ENCODE results near the gene CXCL8. TPM values are rescaled to one million over a fixed set of nuclear protein-coding genes. Genes with fewer than 3 reads are reported as not detected.
"Not testable (repeated sequence)": the region's sequence is repeated elsewhere in the genome, so short reads cannot be mapped to it uniquely, and the experiment has no call there.

Gene CXCL8
- not detected in 2 replicates for total RNA-seq
- not detected in 2 replicates for polyA plus RNA-seq

DNA sequence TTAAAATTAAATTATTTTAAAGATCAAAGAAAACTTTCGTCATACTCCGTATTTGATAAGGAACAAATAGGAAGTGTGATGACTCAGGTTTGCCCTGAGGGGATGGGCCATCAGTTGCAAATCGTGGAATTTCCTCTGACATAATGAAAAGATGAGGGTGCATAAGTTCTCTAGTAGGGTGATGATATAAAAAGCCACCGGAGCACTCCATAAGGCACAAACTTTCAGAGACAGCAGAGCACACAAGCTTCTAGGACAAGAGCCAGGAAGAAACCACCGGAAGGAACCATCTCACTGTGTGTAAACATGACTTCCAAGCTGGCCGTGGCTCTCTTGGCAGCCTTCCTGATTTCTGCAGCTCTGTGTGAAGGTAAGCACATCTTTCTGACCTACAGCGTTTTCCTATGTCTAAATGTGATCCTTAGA is at the start of gene CXCL8:
TSS of gene CXCL8 (plus strand) at position 217 of the 426 bp plus-strand sequence. CDS start at position 307, 90 bp downstream.
- Histone ChIP-seq H3K36me3 (no peaks in the 10 kb centered on the region), H3K4me3 (no peak within 1 kb of the TSS), H3K27ac (no peak within 1 kb of the TSS), H3K9me3 (ENCODE audit: low read depth) (no peaks in the 10 kb centered on the region), H3K27me3 (no peaks in the 10 kb centered on the region), H3K4me1 (ENCODE audit: low read depth) (no peaks in the 10 kb centered on the region)
- peak in 1 of 2 donors; percentile 91 for DNase-seq (ENCODE audit: low read depth in 1 of 2, low spot score in 1 of 2)
- TF ChIP-seq, protein P1, sequence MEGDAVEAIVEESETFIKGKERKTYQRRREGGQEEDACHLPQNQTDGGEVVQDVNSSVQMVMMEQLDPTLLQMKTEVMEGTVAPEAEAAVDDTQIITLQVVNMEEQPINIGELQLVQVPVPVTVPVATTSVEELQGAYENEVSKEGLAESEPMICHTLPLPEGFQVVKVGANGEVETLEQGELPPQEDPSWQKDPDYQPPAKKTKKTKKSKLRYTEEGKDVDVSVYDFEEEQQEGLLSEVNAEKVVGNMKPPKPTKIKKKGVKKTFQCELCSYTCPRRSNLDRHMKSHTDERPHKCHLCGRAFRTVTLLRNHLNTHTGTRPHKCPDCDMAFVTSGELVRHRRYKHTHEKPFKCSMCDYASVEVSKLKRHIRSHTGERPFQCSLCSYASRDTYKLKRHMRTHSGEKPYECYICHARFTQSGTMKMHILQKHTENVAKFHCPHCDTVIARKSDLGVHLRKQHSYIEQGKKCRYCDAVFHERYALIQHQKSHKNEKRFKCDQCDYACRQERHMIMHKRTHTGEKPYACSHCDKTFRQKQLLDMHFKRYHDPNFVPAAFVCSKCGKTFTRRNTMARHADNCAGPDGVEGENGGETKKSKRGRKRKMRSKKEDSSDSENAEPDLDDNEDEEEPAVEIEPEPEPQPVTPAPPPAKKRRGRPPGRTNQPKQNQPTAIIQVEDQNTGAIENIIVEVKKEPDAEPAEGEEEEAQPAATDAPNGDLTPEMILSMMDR (IDR thresholded peaks at IDR 0.05; ENCODE audit: low read depth, low read length) = no peak

DNA sequence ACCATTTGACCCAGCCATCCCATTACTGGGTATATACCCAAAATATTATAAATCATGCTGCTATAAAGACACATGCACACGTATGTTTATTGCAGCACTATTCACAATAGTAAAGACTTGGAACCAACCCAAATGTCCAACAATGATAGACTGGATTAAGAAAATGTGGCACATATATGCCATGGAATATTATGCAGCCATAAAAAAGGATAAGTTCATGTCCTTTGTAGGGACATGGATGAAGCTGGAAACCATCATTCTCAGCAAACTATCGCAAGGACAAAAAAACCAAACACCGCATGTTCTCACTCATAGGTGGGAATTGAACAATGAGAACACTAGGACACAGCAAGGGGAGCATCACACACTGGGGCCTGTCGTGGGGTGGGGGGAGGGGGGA is 49.2 kb upstream of the CXCL8 start:
- H3K4me1 ChIP-seq (ENCODE audit: low read depth); H3K27me3 ChIP-seq; H3K27ac ChIP-seq; DNase-seq (ENCODE audit: low read depth in 1 of 2, low spot score in 1 of 2); H3K4me3 ChIP-seq; H3K9me3 ChIP-seq (ENCODE audit: low read depth); H3K36me3 ChIP-seq: not testable (repeated sequence)

DNA sequence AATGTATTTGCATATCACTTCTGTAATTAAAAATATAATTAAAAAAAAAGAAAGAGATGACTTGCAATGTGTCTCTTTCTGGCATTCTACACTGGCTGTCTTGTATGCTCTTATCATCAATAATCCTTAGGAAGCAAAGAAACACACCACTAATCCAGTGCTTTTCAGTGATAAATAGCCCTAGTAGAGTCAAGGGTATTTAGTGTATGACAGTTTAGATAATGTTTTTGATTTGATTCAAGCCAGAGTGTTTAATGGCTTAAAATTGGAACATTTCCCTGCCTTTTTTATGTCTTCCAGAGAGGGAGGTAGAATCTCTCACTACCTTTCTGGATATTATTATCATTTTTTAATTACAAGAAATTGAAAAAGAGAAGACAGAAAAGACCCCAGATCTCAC is 48.6 kb upstream of the CXCL8 start:
- Histone ChIP-seq H3K9me3 (ENCODE audit: low read depth) (no peaks in the 10 kb centered on the region), H3K4me1 (ENCODE audit: low read depth) (no peaks in the 10 kb centered on the region), H3K36me3 (no peaks in the 10 kb centered on the region), H3K4me3 (no peak overlapping the region), H3K27ac (no peak overlapping the region), H3K27me3 (no peaks in the 10 kb centered on the region)
- TF ChIP-seq, protein P1 (IDR thresholded peaks at IDR 0.05; ENCODE audit: low read depth, low read length) = no peak
- no peak for DNase-seq (ENCODE audit: low read depth in 1 of 2, low spot score in 1 of 2)

DNA sequence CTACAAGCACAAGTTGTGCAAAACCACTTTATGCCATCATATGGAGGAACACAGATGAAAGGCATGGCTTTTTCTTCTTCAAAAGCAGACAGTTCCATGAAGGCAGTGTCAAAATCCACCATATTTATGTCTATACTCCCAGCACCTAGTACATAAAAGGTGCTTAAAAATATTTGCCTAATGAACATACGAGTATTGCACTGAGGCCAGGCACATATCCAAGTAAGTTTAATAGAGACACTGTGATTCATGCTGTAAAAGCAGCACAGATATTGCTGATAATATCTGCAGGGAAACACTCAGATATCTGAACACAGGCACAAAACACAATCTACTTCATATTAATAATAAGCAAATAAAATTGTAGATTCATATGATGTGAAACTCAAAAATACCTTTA is 48.1 kb upstream of the CXCL8 start:
- no peak overlapping the region for H3K4me3 ChIP-seq
- H3K9me3 ChIP-seq (ENCODE audit: low read depth) = no peaks in the 10 kb centered on the region
- TF ChIP-seq, protein P1 (IDR thresholded peaks at IDR 0.05; ENCODE audit: low read depth, low read length) = no peak
- H3K27me3 ChIP-seq = no peaks in the 10 kb centered on the region
- H3K27ac ChIP-seq = no peak overlapping the region
- peak in 1 of 2 donors; percentile 24 for DNase-seq (ENCODE audit: low read depth in 1 of 2, low spot score in 1 of 2)
- H3K4me1 ChIP-seq (ENCODE audit: low read depth) = no peaks in the 10 kb centered on the region
- no peaks in the 10 kb centered on the region for H3K36me3 ChIP-seq

DNA sequence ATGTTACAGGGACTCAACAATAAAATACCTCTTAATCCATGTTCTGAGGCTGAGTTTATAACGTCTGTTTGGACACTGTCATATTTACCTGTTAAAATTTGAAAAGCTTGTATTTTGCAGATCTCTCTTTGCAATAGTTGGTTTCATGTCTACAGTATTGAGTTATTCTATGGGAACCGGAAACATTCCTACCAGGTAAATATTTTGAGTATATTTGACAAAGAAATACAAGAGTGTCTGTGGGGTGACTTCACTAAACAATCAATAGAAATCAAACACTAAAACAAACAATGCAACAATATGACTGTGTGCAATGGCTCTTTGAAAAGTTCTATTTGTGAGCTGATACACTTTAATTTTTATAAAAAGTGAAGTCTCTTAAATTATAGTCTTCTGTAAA is 47.7 kb upstream of the CXCL8 start:
- no peaks in the 10 kb centered on the region for H3K9me3 ChIP-seq (ENCODE audit: low read depth)
- DNase-seq (ENCODE audit: low read depth in 1 of 2, low spot score in 1 of 2) = no peak
- TF ChIP-seq, protein P1 (IDR thresholded peaks at IDR 0.05; ENCODE audit: low read depth, low read length) = no peak
- no peaks in the 10 kb centered on the region for H3K36me3 ChIP-seq
- H3K4me3 ChIP-seq = no peak overlapping the region
- H3K27me3 ChIP-seq = no peaks in the 10 kb centered on the region
- no peak overlapping the region for H3K27ac ChIP-seq
- H3K4me1 ChIP-seq (ENCODE audit: low read depth) = no peaks in the 10 kb centered on the region

DNA sequence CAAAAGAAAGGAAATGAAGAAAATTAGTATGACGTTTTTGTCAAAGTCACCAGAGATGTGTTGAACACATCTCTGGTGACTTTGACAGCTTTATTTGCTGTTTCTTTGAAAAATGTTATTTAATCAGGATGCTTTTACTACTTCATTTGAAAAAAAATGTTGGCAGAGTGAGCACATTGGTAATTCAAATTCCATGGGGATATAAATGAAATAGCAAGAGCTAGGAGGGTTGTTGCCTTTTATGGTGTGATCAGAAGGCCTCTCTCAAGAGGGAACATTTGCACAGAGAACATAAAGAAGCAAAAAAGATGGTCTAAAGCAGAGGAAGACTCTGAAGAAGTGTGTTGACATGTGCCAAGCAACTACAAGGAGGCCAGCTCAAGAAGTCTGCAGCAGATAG is 46.6 kb upstream of the CXCL8 start:
- H3K4me1 ChIP-seq (ENCODE audit: low read depth) = no peaks in the 10 kb centered on the region
- no peaks in the 10 kb centered on the region for H3K9me3 ChIP-seq (ENCODE audit: low read depth)
- no peak overlapping the region for H3K27ac ChIP-seq
- TF ChIP-seq, protein P1 (IDR thresholded peaks at IDR 0.05; ENCODE audit: low read depth, low read length) = no peak
- no peak overlapping the region for H3K4me3 ChIP-seq
- H3K27me3 ChIP-seq = no peaks in the 10 kb centered on the region
- no peaks in the 10 kb centered on the region for H3K36me3 ChIP-seq
- no peak for DNase-seq (ENCODE audit: low read depth in 1 of 2, low spot score in 1 of 2)

Data from cardiac muscle cell (in vitro differentiated cells and primary cell).